Raji (cell line): ENCODE data around the gene ACSM3.

Experiments used
- POLR2A ChIP-seq: IDR thresholded peaks from 2 replicates; pipeline ENCODE4 v1.6.1; 2011; ENCODE audit warnings: low read depth, low read length, control low read depth; ENCODE audit not compliant: insufficient read depth

Gene ACSM3

GRCh38 chr16:20746461-20746860 lies 17.4 kb upstream of the ACSM3 start:
- TF ChIP-seq POLR2A: no peak

GRCh38 chr16:20747030-20747816 lies 16.6 kb upstream of the ACSM3 start:
- TF ChIP-seq POLR2A: no peak

- TF ChIP-seq POLR2A: no peak
Measured at GRCh38 chr16:20749474-20749873, 14.3 kb upstream of the ACSM3 start.

- no peak for TF ChIP-seq POLR2A
Measured at GRCh38 chr16:20750558-20750957, 13.3 kb upstream of the ACSM3 start.

- TF ChIP-seq POLR2A: no peak
Measured at GRCh38 chr16:20753727-20754126, 10.1 kb upstream of the ACSM3 start.

GRCh38 chr16:20755238-20755637 lies 8.6 kb upstream of the ACSM3 start:
- no peak for TF ChIP-seq POLR2A

GRCh38 chr16:20760346-20760745 lies 3.5 kb upstream of the ACSM3 start:
- TF ChIP-seq POLR2A: no peak

GRCh38 chr16:20761175-20761574 lies 2.6 kb upstream of the ACSM3 start:
- no peak for TF ChIP-seq POLR2A

- no peak for TF ChIP-seq POLR2A
Measured at GRCh38 chr16:20762404-20763123, 1.2 kb upstream of the ACSM3 start.

- TF ChIP-seq POLR2A: no peak
Measured at GRCh38 chr16:20765732-20766131, 1.9 kb downstream of the ACSM3 start.

GRCh38 chr16:20766294-20766693 lies 2.5 kb downstream of the ACSM3 start:
- no peak for TF ChIP-seq POLR2A

GRCh38 chr16:20767577-20767976 lies 3.8 kb downstream of the ACSM3 start:
- no peak for TF ChIP-seq POLR2A

- TF ChIP-seq POLR2A: no peak
Measured at GRCh38 chr16:20768121-20768520, 4.3 kb downstream of the ACSM3 start.

- no peak for TF ChIP-seq POLR2A
Measured at GRCh38 chr16:20768818-20769217, 5.0 kb downstream of the ACSM3 start.

GRCh38 chr16:20773679-20774078 lies 9.9 kb downstream of the ACSM3 start:
- TF ChIP-seq POLR2A: no peak

GRCh38 chr16:20774703-20775362 lies 11.0 kb downstream of the ACSM3 start:
- no peak for TF ChIP-seq POLR2A
